ENCODE data around the gene SPINK2.

DNA sequence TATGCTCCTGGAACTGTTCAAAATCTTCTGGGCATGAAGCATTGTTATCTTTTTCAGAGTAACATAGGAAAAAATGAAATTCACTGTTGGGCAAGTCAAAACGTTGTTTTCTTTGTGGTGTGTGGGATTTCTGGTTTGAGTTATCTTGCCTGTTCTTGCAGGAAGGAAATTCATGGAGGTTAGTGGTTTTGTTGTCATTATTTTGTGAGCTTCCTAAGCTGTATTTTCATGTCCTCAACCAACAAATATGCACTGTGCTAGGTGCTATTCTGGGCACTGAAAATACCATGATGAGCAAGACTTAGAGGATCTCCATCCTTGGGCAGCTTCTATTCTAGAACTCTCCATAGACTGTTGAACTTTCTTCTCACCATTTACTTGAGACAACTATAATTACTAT lies 16.9 kb downstream of the SPINK2 start:
- no peak for TF ChIP-seq POLR2AphosphoS5 (IDR thresholded peaks at IDR 0.05; ENCODE audit: borderline replicate concordance, low read depth, low read length)
- no peak for TF ChIP-seq EZH2 (IDR thresholded peaks at IDR 0.05)

Data from SK-N-MC (cell line).